ENCODE results near the gene OR6B1.

Gene OR6B1

GRCh38 chr7:143978585-143978984 lies 21.5 kb upstream of the OR6B1 start:
- 95% methylated on average over 2 of the region's 2 CpGs for WGBS
- H3K27me3 ChIP-seq (ENCODE audit: insufficient read depth, low read length): no peaks in the 10 kb centered on the region
- H3K4me3 ChIP-seq (ENCODE audit: low read length): no peak overlapping the region
- H3K9me3 ChIP-seq (ENCODE audit: insufficient read depth, low read depth, low read length): no peaks in the 10 kb centered on the region
- H3K9ac ChIP-seq (ENCODE audit: low read depth, low read length): no peak overlapping the region
- no peaks in the 10 kb centered on the region for H3K36me3 ChIP-seq (ENCODE audit: insufficient read depth, low read length)
- no peaks in the 10 kb centered on the region for H3K4me1 ChIP-seq (ENCODE audit: insufficient read depth, low read length)
- no peak overlapping the region for H3K27ac ChIP-seq (ENCODE audit: low read depth, low read length)

- WGBS: 93% methylated on average over 1 of the region's 1 CpG
- no peaks in the 10 kb centered on the region for H3K27me3 ChIP-seq (ENCODE audit: insufficient read depth, low read length)
- no peaks in the 10 kb centered on the region for H3K36me3 ChIP-seq (ENCODE audit: insufficient read depth, low read length)
- H3K4me1 ChIP-seq (ENCODE audit: insufficient read depth, low read length): no peaks in the 10 kb centered on the region
- H3K27ac ChIP-seq (ENCODE audit: low read depth, low read length): no peak overlapping the region
- H3K4me3 ChIP-seq (ENCODE audit: low read length): no peak overlapping the region
- H3K9ac ChIP-seq (ENCODE audit: low read depth, low read length): no peak overlapping the region
- H3K9me3 ChIP-seq (ENCODE audit: insufficient read depth, low read depth, low read length): no peaks in the 10 kb centered on the region
Measured at GRCh38 chr7:143979359-143979758, 20.8 kb upstream of the OR6B1 start.

- H3K36me3 ChIP-seq (ENCODE audit: insufficient read depth, low read length): no peaks in the 10 kb centered on the region
- H3K27ac ChIP-seq (ENCODE audit: low read depth, low read length): no peak overlapping the region
- 100% methylated on average over 1 of the region's 2 CpGs for WGBS
- H3K9me3 ChIP-seq (ENCODE audit: insufficient read depth, low read depth, low read length): no peaks in the 10 kb centered on the region
- H3K4me1 ChIP-seq (ENCODE audit: insufficient read depth, low read length): no peaks in the 10 kb centered on the region
- H3K27me3 ChIP-seq (ENCODE audit: insufficient read depth, low read length): no peaks in the 10 kb centered on the region
- H3K4me3 ChIP-seq (ENCODE audit: low read length): no peak overlapping the region
- no peak overlapping the region for H3K9ac ChIP-seq (ENCODE audit: low read depth, low read length)
Measured at GRCh38 chr7:143979998-143980397, 20.1 kb upstream of the OR6B1 start.

GRCh38 chr7:143980746-143981510 lies 19.2 kb upstream of the OR6B1 start:
- H3K27ac ChIP-seq (ENCODE audit: low read depth, low read length): no peak overlapping the region
- H3K27me3 ChIP-seq (ENCODE audit: insufficient read depth, low read length): no peaks in the 10 kb centered on the region
- no peak overlapping the region for H3K4me3 ChIP-seq (ENCODE audit: low read length)
- H3K9ac ChIP-seq (ENCODE audit: low read depth, low read length): no peak overlapping the region
- H3K36me3 ChIP-seq (ENCODE audit: insufficient read depth, low read length): no peaks in the 10 kb centered on the region
- 96% methylated on average over 9 of the region's 10 CpGs for WGBS
- H3K9me3 ChIP-seq (ENCODE audit: insufficient read depth, low read depth, low read length): no peaks in the 10 kb centered on the region
- H3K4me1 ChIP-seq (ENCODE audit: insufficient read depth, low read length): no peaks in the 10 kb centered on the region

- Histone ChIP-seq H3K9ac (ENCODE audit: low read depth, low read length) (no peak overlapping the region), H3K4me3 (ENCODE audit: low read length) (no peak overlapping the region), H3K27me3 (ENCODE audit: insufficient read depth, low read length) (no peaks in the 10 kb centered on the region), H3K4me1 (ENCODE audit: insufficient read depth, low read length) (no peaks in the 10 kb centered on the region), H3K9me3 (ENCODE audit: insufficient read depth, low read depth, low read length) (0 out of 2 replicates have a peak, but pooled peaks cover 6% of the 10 kb centered on the region), H3K27ac (ENCODE audit: low read depth, low read length) (no peak overlapping the region), H3K36me3 (ENCODE audit: insufficient read depth, low read length) (no peaks in the 10 kb centered on the region)
- 93% methylated on average over 5 of the region's 5 CpGs for WGBS
Measured at GRCh38 chr7:143983960-143984359, 16.2 kb upstream of the OR6B1 start.

GRCh38 chr7:143987513-143987912 lies 12.6 kb upstream of the OR6B1 start:
- Histone ChIP-seq H3K4me1 (ENCODE audit: insufficient read depth, low read length) (no peaks in the 10 kb centered on the region), H3K27ac (ENCODE audit: low read depth, low read length) (no peak overlapping the region), H3K36me3 (ENCODE audit: insufficient read depth, low read length) (no peaks in the 10 kb centered on the region), H3K9me3 (ENCODE audit: insufficient read depth, low read depth, low read length) (peaks cover 21% of the 10 kb centered on the region), H3K4me3 (ENCODE audit: low read length) (no peak overlapping the region), H3K27me3 (ENCODE audit: insufficient read depth, low read length) (no peaks in the 10 kb centered on the region), H3K9ac (ENCODE audit: low read depth, low read length) (no peak overlapping the region)

- H3K27ac ChIP-seq (ENCODE audit: low read depth, low read length): no peak overlapping the region
- no peak overlapping the region for H3K9ac ChIP-seq (ENCODE audit: low read depth, low read length)
- 95% methylated on average over 5 of the region's 5 CpGs for WGBS
- no peaks in the 10 kb centered on the region for H3K27me3 ChIP-seq (ENCODE audit: insufficient read depth, low read length)
- no peaks in the 10 kb centered on the region for H3K4me1 ChIP-seq (ENCODE audit: insufficient read depth, low read length)
- H3K9me3 ChIP-seq (ENCODE audit: insufficient read depth, low read depth, low read length): peaks cover 21% of the 10 kb centered on the region
- no peak overlapping the region for H3K4me3 ChIP-seq (ENCODE audit: low read length)
- no peaks in the 10 kb centered on the region for H3K36me3 ChIP-seq (ENCODE audit: insufficient read depth, low read length)
Measured at GRCh38 chr7:143988976-143989745, 11.0 kb upstream of the OR6B1 start.

- Histone ChIP-seq H3K4me1 (ENCODE audit: insufficient read depth, low read length) (no peaks in the 10 kb centered on the region), H3K27me3 (ENCODE audit: insufficient read depth, low read length) (no peaks in the 10 kb centered on the region), H3K9ac (ENCODE audit: low read depth, low read length) (no peak overlapping the region), H3K27ac (ENCODE audit: low read depth, low read length) (no peak overlapping the region), H3K9me3 (ENCODE audit: insufficient read depth, low read depth, low read length) (peaks cover 21% of the 10 kb centered on the region), H3K36me3 (ENCODE audit: insufficient read depth, low read length) (no peaks in the 10 kb centered on the region), H3K4me3 (ENCODE audit: low read length) (no peak overlapping the region)
Measured at GRCh38 chr7:143992670-143993069, 7.5 kb upstream of the OR6B1 start.

GRCh38 chr7:143993924-143994323 lies 6.2 kb upstream of the OR6B1 start:
- peaks cover 16% of the 10 kb centered on the region for H3K9me3 ChIP-seq (ENCODE audit: insufficient read depth, low read depth, low read length)
- WGBS: 97% methylated on average over 2 of the region's 3 CpGs
- H3K9ac ChIP-seq (ENCODE audit: low read depth, low read length): no peak overlapping the region

GRCh38 chr7:144001543-144001942 lies 1.4 kb downstream of the OR6B1 start:
- Histone ChIP-seq H3K36me3 (ENCODE audit: insufficient read depth, low read length) (no peaks in the 10 kb centered on the region), H3K9me3 (ENCODE audit: insufficient read depth, low read depth, low read length) (no peaks in the 10 kb centered on the region), H3K27me3 (ENCODE audit: insufficient read depth, low read length) (no peaks in the 10 kb centered on the region), H3K4me1 (ENCODE audit: insufficient read depth, low read length) (no peaks in the 10 kb centered on the region), H3K27ac (ENCODE audit: low read depth, low read length) (no peak overlapping the region), H3K9ac (ENCODE audit: low read depth, low read length) (no peak overlapping the region), H3K4me3 (ENCODE audit: low read length) (no peak overlapping the region)
- 87% methylated on average over 3 of the region's 3 CpGs for WGBS

More at GRCh38 chr7:143993924-143994323, 6.2 kb upstream of the OR6B1 start:
- H3K27me3 ChIP-seq (ENCODE audit: insufficient read depth, low read length): no peaks in the 10 kb centered on the region
- H3K4me3 ChIP-seq (ENCODE audit: low read length): no peak overlapping the region
- no peaks in the 10 kb centered on the region for H3K36me3 ChIP-seq (ENCODE audit: insufficient read depth, low read length)
- no peaks in the 10 kb centered on the region for H3K4me1 ChIP-seq (ENCODE audit: insufficient read depth, low read length)
- H3K27ac ChIP-seq (ENCODE audit: low read depth, low read length): no peak overlapping the region

- Histone ChIP-seq H3K9me3 (ENCODE audit: insufficient read depth, low read depth, low read length) (peaks cover 16% of the 10 kb centered on the region), H3K9ac (ENCODE audit: low read depth, low read length) (no peak overlapping the region), H3K36me3 (ENCODE audit: insufficient read depth, low read length) (no peaks in the 10 kb centered on the region), H3K27me3 (ENCODE audit: insufficient read depth, low read length) (no peaks in the 10 kb centered on the region), H3K27ac (ENCODE audit: low read depth, low read length) (no peak overlapping the region), H3K4me1 (ENCODE audit: insufficient read depth, low read length) (no peaks in the 10 kb centered on the region), H3K4me3 (ENCODE audit: low read length) (no peak overlapping the region)
- 89% methylated on average over 5 of the region's 5 CpGs for WGBS
Measured at GRCh38 chr7:144004703-144005102, 4.6 kb downstream of the OR6B1 start.
